CD4-positive, alpha-beta T cell treated with Interleukin-10 for 1 hour (primary cell): ENCODE data around the gene SCN9A.
A peak's percentile ranks its signal among the peaks of the same experiment; 100 is the strongest.
"Not testable (repeated sequence)": the region's sequence is repeated elsewhere in the genome, so short reads cannot be mapped to it uniquely, and the experiment has no call there.

Experiments used
- DNase-seq: peaks from one replicate; pipeline ENCODE4 v3.0.0-alpha.2; 2020

Gene SCN9A

DNA sequence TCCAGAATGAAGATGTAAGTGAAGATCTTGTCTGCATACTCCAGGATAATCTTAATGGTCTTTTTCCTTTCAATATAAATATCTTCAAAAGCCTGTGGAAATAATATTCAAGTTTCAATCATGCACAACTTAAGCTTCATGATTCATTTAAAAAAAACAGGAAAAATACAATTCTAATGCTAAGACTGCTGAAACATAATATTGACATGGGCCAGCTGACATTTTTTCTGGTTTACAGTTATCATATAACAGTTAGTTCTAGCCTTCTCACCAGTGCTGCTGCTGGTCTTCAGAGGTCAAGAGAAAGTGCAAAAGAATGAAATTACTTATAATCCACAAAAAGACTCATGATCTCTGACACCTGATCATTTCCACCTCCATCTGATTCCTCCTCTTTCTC is 137.6 kb downstream of the SCN9A start:
- DNase-seq: no peak

DNA sequence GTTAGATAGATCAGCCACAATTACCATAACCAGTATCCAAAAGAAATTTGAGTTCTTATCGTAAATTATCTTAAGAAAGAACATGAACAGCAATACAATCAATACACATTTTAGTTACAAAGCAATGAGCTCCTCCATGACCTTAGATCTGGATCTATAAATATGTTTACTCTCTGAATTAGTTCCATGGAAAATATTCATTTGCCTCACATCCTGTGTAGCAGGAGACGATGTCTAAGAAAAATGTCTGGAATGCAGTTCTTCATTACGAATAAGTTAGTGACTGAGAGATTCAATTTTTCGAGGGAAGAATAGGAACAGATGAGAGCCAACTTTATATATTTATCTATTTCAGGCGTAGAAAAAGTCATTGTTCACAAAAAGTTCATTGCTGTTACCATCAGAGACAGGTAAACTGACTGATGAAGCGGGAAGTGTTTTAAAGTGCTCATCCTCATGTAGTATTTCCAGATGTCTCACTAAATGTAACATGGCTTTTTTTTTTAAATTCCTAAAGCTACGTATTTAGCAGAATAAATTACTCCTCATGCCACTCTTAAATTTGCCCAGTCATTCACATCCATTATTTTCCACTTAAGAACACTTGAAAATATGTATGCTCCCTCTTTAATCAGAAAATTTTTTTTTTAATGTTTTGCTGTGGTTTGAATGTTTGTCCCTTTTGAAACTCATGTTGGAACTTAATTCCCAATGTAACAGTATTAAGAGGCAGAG is 141.5 kb downstream of the SCN9A start:
- no peak for DNase-seq

DNA sequence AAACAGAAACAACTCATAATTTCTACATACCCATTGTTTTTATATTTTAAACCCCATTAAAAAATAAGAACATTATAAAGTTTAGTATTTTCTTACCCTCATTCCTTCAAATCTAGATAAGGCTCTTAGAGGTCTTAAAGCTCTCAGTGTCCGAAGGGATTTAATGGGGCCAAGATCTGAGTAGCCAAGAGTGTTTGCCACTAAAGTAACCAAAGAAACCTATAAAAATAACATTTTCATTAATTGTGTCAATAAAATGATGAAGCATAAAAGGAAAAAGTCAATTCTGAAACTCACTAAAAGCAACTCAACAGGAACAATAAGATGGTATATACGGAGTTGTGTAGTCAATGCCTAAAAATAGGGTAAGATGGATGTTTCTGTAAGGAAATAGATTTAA is 142.5 kb downstream of the SCN9A start:
- no peak for DNase-seq

DNA sequence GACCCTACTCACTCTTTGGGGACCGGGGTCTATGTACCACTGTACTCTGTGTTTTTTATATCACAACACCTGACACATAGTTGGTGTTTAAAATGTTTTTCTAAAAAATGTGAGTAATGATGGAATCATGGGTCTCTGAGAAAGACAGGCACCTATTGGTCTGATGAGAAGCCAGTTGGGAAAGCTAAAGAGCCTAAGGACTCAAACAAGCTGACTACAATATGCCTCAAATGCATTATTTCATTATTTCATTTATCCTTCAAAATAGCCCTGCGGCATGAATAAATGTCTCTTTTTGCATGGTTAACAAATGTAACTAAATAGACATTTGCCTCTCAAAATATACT is 145.0 kb downstream of the SCN9A start:
- DNase-seq: no peak

DNA sequence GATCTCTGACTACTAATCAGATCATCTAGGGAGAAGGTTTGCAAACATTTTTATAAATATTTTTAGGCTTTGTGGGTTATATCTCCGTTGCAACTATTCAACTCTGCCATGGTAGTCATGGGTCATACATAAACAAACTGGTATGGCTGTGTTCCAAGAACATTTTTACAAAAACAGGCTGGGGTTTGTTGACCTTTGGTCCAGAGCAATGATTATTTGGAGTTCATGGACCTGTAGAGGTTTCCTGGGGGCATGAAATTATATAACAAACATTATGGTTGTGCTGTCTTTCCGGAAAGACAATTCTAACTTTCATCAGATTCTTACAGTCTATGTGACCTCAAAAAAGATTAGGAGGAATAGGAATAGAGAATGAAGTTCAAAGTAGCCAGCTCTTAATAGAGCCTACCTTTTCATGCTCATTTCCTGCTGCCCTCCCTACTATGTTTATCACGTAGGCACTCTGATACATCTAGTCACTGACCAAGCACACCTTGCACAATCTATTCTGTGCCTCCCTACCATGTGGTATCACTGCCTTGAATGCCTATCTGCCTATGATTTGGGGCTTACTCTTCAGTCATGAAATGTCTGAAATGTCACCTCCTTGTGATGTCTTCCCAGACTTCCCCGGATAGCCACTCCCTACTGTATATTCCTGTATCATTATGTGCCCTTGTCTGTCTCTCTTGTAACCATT is 145.6 kb downstream of the SCN9A start:
- DNase-seq: no peak

DNA sequence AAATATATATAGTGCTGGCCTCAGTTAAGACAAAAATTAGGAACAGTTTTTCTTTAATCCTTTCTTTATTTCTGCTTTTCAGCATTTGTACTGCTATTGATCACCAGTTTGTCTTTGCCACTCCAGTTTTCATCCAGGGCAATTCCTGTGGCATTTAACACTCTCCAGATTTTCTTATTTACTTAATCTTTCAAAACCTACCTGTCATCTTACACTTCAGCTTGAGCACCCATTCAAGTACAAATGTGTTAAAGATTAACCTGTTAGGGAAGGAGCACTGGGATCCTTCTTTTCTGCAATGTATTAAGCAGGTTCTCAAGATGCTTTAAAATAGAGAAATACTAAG is 146.1 kb downstream of the SCN9A start:
- no peak for DNase-seq

DNA sequence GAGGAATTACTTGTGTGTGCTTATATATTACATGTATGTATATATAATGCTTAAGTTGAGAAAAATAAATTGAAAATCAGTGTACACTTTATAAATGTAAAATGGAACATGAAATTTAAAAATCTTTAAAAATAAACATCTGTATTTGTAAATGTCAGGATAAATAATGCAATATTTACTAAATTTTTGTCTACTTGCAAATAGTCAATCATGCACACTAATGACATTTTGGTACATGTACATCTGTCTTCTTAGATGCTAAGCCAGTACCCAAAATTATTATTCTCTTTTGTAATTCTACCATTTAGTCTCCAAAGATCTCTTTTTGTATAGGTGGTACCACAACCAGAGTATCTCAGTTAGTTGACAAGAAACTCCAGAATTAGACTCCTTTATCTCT is 151.5 kb downstream of the SCN9A start:
- no peak for DNase-seq

DNA sequence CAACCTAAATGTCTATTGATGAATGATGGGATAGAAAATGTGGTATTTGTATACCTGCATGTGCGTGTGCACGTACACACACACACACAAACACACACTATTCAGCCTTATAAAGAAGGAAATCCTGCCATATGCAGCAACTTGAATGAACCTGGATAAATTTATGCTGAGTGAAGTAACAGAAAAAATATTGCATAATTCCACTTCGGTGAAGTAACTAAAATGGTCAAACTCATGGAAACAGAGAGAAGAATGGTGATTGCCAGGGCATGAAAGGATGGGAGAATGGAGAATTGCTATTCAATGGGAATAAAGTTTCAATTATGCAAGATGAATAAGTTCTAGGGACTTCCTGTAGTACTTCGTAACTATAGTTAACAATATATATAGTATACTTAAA is 152.4 kb downstream of the SCN9A start:
- no peak for DNase-seq

DNA sequence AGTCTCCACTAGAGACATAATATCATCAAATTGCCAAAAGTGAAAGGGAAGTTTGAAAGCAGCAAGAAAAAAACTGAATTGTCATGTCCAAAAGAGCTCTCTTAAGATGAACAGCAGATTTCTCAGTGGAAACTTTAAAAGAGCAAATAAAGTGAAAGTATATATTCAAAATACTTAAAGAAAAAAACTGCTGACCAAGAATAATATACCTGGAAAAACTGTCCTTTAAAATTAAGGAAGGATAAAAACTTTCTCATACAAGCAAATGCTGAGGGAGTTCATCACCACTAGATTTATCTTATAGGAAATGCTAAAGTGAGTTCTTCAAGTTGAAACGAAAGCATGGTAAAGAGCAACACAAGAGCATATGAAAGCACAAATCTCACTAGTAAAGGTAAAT is 164.7 kb downstream of the SCN9A start:
- DNase-seq: no peak

DNA sequence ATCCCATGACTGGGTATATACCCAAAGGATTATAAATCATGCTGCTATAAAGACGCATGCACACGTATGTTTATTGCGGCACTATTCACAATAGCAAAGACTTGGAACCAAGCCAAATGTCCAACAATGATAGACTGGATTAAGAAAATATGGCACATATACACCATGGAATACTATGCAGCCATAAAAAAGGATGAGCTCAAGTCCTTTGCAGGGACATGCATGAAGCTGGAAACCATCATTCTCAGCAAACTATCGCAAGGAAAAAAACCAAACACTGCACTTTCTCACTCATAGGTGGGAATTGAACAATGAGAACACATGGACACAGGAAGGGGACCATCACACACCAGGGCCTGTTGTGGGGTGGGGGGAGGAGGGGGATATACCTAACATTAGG is 165.8 kb downstream of the SCN9A start:
- DNase-seq: not testable (repeated sequence)

DNA sequence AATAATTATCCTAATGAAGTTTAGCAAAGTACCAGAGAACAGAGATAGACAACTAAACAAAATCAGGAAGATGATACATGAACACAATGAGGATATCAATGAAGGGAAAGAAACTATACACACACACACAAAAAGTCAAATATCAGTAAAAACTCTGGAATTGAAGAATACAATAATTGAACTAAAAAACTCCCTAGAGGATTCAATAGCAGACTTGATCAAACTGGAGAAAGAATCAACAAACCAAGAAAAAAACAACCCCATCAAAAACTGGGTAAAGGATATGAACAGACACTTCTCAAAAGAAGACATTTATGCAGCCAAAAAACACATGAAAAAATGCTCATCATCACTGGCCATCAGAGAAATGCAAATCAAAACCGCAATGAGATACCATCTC is 166.4 kb downstream of the SCN9A start:
- not testable (repeated sequence) for DNase-seq

DNA sequence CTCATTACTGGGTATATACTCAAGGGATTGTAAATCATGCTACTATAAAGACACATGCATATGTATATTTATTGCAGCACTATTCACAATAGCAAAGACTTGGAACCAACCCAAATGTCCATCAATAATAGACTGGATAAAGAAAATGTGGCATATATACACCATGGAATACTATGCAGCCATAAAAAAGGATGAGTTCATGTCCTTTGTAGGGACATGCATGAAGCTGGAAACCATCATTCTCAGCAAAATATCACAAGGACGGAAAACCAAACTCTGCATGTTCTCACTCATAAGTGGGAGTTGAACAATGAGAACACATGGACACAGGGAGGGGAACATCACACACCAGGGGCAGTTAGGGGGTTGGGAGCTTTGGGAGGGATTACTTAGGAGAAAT is 169.6 kb downstream of the SCN9A start:
- DNase-seq: not testable (repeated sequence)

DNA sequence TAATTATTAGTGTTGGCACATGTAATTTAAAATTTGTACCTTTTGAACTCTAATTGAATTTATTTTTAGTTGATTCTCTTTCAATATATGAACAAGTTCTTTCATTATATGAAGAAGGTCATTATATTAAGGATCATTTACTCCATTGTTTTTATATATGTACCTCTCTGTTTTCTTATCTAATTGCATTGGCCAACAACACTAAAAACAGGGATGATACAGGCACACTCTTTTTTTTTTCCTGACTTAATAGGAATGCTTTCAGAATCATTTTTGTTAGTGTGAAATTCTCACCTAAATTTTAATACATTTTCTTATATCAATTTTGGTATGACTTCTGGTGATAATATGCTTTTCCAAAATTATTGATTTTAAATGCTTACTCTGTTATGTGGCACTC is 173.0 kb downstream of the SCN9A start:
- no peak for DNase-seq

DNA sequence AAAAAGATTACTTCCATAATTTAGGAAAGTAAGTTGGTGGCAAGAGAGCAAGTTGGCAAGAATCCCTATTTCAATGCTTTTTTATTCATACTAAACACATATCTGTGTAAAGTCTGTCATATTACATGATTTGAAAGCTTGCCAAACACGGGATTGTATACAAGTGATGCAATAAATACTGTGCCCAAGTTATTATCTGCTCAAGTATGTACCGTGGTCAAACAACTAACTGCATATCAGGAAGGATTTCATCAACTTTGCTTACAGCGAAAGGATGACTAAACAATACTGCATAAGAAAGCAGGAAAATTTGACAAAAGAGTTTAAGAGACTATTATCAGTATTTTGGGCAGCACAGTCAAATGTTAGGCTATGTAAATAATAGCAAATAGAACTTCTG is 178.3 kb downstream of the SCN9A start:
- no peak for DNase-seq

DNA sequence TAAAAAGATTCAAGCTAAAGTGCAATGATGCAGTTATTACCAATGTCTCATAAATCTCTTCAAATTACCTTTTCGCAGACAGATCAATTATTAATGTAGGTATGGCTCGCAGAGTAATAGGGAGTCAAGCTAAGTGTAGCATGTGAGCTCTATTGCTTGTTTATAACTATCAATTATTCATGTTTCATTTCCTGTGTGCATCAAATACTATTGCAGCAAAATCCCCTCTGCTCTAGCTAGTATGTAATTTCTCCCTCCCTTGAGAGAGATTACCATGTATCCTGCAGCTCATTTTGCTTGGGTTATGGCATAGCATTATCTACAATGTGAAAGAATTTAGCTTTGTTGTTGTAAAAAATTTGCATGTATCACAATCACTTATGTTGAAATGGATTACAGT is 182.3 kb downstream of the SCN9A start:
- no peak for DNase-seq

DNA sequence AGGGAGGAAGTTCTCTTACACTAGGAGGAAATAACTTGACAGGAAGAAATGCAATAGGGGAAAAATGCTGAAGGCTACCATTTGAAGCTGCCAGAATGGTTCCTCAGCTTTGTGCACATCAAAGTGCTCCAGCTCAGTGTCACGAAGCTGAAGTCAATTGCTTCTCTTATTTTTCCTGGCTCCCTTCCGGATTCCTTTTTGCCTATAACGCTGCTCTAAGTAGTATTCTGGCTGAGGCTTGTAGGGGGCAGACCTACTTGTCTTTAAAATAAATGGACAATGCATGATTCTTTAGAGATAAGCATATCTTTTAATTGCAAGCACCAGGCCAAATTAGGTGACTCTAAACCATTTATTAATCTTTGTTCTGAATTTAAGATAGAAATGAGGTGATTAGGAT is 187.7 kb downstream of the SCN9A start:
- no peak for DNase-seq

DNA sequence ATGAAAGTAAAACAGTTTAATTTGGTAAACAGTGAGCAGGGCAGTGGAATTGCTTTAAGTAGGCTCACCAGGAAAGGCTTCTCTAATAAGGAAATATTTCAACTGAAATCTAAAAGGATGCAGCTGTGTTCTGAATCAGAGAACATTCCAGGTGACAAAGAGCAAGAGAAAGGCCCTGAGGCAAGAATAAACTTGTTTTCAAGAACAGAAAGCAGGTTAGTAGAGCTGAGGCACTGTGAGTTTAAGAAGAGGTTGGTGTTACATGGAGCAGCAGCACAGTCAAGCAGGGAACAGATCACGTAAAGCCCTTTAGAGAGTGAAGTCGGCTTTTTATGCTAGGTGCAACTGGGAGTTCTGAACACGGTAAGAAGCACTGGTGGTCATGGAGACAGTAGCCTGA is 191.0 kb downstream of the SCN9A start:
- no peak for DNase-seq

DNA sequence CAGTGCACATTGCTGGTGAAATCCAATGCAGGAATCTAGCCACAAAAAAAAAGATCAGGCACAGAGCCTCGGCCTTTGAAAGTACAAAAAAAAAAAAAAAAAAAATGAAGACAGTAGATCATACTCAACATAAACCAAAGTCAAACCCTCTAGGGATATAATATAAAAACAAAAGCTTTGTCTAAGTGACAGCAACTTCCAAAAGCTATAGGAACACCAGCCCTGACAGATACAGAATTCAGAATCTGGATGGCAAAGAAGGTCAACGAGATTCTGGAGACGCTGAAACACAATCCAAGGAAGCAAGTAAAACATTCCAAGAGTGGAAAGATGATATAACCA is 194.0 kb downstream of the SCN9A start:
- DNase-seq: no peak

DNA sequence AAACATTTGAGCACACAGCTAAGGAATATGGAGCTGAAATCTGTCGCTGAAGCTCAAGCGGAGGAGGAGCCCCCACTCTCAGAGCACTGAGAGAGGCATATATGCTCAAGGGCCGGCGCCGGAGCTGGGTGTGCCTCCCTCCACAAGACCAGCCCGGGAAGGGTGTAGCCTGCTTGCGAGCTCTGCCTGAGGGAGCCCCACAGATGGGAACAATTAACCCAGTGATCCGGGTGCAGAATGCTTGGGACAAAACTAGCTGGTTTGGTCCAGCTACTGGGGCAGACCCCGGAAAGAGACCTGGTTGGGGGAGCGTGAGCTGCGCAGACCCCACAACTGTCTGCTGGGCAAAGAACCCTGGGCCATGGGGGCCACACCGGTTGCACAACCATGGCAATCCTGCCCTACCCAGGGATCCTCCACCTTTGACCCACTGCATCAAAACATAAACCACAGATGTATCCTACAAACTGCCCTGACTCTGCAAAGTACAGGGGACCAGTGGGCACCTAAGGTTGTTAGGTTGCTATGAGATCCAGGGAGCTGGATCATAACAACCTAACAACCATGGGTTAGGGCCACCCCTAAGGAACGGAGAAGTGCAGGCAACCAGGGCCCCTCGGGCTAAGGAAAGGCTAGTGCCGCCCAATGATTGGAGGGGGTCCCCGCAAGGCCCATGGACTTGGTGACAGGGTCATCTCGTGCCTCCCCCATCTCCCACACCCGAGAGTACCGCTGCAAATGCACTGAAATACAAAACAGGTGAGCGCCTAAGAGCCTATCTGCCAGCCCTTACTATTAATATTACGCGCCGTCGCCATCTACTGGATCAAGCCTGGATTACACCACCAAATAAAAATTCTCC is 194.6 kb downstream of the SCN9A start:
- DNase-seq: peak; percentile 3

DNA sequence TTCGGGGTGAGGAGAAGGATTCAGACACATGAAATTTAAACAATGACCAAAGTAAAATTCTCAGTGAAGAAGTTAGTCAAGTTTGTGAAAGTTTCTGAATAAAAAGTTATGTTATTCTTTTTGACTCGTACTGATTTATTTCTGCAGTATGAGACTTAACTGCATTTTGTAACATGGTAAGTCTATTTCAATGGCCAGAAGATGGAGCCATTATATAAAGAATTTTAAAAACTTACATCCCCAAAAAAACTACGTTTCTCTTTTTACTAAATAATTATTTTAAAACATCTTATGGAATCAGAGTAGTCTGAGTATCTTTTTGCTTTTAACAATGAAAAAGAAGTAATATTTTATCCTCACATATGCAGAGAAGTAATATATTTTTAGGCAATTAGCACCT is 196.5 kb downstream of the SCN9A start:
- DNase-seq: no peak

DNA sequence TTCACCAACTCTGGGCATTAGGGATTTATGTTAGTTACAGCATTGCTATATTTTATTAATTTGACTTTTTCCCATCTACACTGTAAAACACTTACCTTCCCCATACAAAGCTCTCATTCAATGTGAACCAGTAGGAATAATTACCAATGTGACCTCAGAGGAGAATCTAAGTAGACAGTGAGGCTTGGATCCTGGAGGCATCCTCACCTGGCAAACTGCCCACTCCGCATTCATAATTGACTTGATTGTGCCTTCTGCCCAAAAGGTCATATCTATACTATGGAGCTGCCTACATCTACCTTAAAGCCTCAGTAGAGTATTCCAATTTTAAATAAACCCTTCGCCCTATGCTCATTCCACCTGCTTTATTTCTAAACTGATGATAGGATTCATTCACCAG is 202.5 kb downstream of the SCN9A start:
- DNase-seq: no peak

DNA sequence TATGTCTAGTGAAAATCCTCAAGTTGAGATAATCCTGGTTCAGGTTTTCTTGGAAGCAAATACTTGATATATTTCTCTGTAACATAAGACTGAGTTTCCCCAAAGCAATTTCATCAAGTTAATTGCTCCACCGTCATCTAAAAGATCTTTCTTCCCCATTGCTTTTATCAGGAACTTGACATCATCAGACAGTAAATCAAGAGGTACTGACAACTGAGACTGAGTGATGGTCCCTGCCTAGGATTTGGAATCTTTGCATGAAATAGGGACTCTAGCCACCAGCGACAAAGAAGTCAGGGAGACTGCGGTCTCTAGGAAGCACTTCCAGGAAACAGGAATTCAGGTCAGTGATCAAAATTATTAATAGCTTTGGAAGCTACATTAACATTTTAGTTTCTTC is 204.5 kb downstream of the SCN9A start:
- DNase-seq: no peak

DNA sequence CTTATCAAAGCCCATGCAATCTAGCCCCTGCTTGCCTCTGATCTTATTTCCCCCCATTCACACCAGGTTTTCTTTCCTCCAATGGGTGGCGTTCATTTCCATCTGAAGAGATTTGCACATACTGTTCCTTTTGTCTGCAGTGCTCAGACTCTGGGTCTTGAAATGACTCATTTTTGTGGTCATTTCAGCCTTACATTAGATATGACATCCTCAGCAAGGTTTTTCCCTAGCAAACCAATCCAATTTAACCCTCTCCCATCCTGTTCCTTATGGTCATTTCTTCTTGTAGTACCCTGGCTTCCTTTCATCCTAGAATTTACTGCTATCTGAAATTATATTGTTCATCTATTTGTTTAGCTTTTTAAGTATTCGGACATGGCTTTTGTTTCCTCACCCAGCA is 205.4 kb downstream of the SCN9A start:
- DNase-seq: no peak

DNA sequence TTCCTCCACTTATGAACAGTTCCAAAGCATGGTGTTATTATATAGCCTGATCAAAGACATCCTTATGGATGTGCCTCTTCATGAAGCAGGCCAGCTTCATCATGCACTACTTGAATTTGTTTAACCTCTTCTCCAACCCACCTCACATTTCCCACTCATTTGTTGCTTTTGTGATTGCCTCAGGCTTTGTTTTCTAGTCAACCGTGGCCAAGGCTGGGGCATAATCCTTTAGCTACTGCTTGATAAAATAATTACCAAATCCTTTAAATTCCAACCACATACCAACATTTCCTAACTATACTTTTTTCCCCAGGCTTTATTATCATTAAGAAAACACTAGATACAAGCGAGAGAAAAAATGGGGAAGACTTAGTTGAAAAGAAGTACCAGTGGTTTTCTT is 208.3 kb downstream of the SCN9A start:
- DNase-seq: no peak
